ACHN (cell line): ENCODE results near the gene TRIB2.
A peak's percentile ranks its signal among the peaks of the same experiment; 100 is the strongest.

Experiments
- DNase-seq: peaks from one replicate; pipeline ENCODE4 v3.0.0-alpha.2; 2015
- in situ Hi-C: cut with HindIII; loops from 2 replicates; pipeline ENCODE4 v1.10.0; 2017; ENCODE audit warnings: low sequenced_read_pairs, low pct_ligation_motif_present, low pct_unique_long_range_greater_than_20kb

TRIB2 gene

GRCh38 chr2:12693509-12693908, 23.2 kb upstream of the TRIB2 start:
- in situ Hi-C loops, result no loop called here

GRCh38 chr2:12694990-12695774, 21.6 kb upstream of the TRIB2 start:
- in situ Hi-C loops, result no loop called here
- no peak for DNase-seq

More at GRCh38 chr2:12693509-12693908, 23.2 kb upstream of the TRIB2 start:
- DNase-seq, result no peak

GRCh38 chr2:12697617-12698016, 19.1 kb upstream of the TRIB2 start:
- DNase-seq, result no peak
- in situ Hi-C loops, result no loop called here

GRCh38 chr2:12700989-12701388, 15.7 kb upstream of the TRIB2 start:
- in situ Hi-C loops, result no loop called here
- no peak for DNase-seq

GRCh38 chr2:12701786-12702167, 15.0 kb upstream of the TRIB2 start:
- DNase-seq, result no peak
- in situ Hi-C loops, result no loop called here

GRCh38 chr2:12702168-12703121, 14.3 kb upstream of the TRIB2 start:
- DNase-seq, result no peak
- in situ Hi-C loops, result no loop called here

- in situ Hi-C loops, result no loop called here
- DNase-seq, result no peak
Measured at GRCh38 chr2:12704378-12704777, 12.4 kb upstream of the TRIB2 start.

DNA sequence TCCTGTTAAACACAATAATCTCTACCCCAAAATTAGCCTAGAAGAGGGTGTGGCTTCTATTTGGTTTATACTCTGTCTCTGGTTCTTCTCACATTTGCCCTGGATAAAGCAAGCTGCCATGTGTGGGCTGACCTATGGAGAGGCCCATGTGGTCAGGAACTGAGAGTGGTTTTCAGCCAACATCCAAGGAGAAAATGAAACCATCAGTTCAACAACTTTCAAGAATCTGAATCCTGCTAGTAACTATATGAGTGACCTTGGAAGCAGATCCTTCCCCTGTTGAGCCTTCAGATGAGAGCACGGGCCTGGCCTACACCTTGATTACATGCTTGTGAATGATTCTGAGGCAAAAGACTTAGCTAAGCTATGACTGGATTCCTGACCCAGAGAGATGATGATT, 11.5 kb upstream of the TRIB2 start:
- in situ Hi-C loops, result no loop called here
- no peak for DNase-seq

DNA sequence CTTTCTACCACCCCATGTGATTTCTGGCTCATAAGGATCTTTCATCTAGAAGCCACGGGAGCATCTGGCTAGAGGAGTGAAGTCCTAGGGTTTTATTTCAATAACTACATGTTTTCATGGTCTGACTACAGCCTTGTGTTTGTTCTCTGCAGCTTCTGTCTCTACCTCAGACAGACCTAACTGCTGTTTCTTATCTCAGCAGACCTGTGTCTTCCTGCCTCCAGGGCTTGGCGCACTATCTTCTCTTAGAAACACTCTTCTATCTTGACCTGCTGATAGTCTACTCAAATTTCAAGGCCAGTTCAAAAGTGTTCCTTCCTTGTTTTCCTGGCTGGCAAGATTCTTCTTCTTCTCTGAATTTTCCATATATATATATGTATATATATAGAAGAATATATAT, 11.0 kb upstream of the TRIB2 start:
- in situ Hi-C loops, result no loop called here
- DNase-seq, result no peak

- in situ Hi-C loops, result no loop called here
- no peak for DNase-seq
Measured at GRCh38 chr2:12708508-12709206, 8.1 kb upstream of the TRIB2 start.

DNA sequence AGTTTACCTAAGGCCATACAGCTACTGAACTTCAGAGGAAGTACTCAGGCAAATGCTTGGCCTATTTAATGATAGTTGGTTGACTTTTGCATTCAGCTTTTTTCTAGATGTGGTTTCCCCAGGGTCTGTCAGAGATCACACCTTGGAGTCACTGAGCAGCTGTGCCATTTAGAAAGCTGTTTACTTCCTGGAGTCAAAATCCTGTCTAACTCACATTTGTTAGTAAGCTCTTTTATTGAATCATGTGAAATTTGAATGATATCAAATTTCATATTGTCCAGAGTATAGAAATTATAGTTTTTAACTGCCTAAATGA, 7.6 kb upstream of the TRIB2 start:
- in situ Hi-C loops, result no loop called here
- no peak for DNase-seq

DNA sequence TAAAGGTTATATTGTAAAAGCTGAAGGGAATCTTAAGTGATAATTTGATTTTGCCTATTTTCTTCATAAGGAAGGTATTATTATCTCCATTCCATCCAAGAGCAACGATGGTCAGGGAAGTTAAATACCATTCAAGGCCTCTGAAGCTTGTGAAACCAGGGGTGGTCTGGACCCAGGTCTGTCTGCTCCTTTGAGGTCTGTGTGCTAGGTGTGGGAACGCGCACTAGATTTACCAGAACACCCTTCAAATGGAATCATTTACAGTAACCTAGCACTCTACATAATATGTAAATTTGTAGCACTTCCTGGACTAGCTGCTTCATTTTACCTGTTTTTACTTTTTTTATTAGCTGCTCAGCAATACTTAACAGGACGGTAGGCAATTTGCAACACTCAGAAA, 6.4 kb upstream of the TRIB2 start:
- DNase-seq, result no peak
- in situ Hi-C loops, result no loop called here

DNA sequence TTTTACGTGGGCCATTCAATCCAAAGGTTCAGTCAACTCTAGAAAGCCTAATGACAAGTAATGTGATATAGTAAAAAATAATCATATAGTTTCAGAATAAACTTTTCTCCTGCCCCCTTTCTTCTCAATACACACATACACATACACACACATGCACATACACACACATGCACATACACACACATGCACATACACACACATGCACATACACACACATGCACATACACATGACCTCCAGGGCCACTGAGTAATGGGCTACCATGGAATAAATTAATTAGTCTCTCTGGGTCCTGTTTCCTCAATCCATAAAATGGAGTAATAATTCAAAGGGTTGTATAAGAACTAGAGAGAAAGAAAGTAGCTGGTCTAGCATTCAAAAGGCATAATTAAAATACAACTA, 5.4 kb upstream of the TRIB2 start:
- no peak for DNase-seq
- in situ Hi-C loops, result no loop called here

GRCh38 chr2:12712881-12713280, 3.9 kb upstream of the TRIB2 start:
- no peak for DNase-seq
- in situ Hi-C loops, result no loop called here

- in situ Hi-C loops, result no loop called here
- DNase-seq, result no peak
Measured at GRCh38 chr2:12714391-12715221, 2.1 kb upstream of the TRIB2 start.

- in situ Hi-C loops, result no loop called here
Measured at GRCh38 chr2:12715258-12716031, 1.3 kb upstream of the TRIB2 start.

DNA sequence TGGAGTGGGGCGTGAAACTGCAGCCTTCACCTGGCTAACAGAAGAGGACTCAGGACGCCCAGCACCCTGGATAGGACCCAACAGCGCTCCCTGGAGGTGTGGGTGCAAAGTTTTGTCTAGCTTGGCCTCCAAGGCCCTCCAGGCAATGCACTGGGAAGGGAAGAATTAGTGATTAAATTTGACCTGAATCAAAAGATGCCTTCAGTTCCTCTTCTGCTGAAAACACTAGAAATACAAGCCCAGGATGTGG, 779 bp upstream of the TRIB2 start:
- in situ Hi-C loops, result no loop called here

More at GRCh38 chr2:12715258-12716031, 1.3 kb upstream of the TRIB2 start:
- DNase-seq, result no peak

More for the DNA sequence above, 779 bp upstream of the TRIB2 start:
- DNase-seq, result peak; percentile 76
